ENCODE data around the gene PSMD14.

The PSMD14 gene

DNA sequence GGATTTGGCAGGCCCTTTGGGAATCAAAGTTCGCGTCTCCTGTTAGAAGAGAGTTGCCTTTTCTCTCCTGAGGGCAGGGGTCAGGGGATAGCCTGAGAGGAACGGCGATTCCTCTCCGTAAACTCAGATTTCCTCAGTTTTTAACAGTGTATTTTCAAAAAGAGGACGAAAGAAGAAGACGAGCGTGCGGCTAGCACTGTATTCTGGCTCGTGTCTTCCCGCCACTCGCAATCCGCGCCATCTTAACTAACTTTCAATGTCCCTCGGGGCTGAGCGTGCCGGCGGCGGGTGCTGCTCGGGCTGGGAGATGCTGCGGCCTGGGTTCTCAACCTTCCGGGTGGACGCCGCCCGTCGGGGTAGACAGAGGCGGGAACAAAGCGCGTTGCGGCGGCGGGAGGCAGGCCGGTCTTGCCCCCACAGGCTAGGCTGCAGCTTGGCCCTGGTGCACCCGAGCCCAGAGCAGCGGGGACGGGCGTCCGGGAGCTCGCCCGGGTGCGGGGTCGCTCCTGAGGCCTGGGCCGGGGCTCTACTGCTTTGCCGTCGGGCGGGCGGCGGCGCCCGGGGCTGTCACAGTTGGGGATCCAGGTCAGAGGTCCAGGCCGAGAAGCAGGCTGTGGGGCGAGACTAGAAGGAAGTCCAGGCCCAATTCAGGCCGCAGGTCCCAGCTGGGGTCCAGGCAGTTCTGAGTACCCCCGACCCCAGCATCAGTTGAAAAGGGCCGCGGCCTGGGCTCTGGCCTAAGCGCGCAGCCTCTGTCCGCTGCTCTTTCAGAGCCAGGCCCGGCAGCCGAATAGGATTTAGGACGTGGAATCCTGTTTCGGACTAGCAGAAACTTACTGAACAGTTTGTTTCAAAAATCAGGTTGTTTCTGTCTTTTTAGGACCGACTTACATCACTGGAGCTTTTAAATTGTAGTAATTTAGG, 119.7 kb downstream of the PSMD14 start:
- DNase-seq (ENCODE audit: low read depth in 1 of 2, low spot score in 1 of 2) = no peak
- no peak for TF ChIP-seq JUND (IDR thresholded peaks at IDR 0.05; ENCODE audit: low read depth)
- in situ Hi-C loops (cut with HindIII; ENCODE audit: low pct_unique_long_range_greater_than_20kb, low sequenced_read_pairs) = no loop called here

- no peak for DNase-seq (ENCODE audit: low read depth in 1 of 2, low spot score in 1 of 2)
- in situ Hi-C loops (cut with HindIII; ENCODE audit: low pct_unique_long_range_greater_than_20kb, low sequenced_read_pairs) = no loop called here
These were observed 122.2 kb downstream of the PSMD14 start for GRCh38 chr2:161430386-161430785.

GRCh38 chr2:161432107-161432506, 123.9 kb downstream of the PSMD14 start:
- in situ Hi-C loops (cut with HindIII; ENCODE audit: low pct_unique_long_range_greater_than_20kb, low sequenced_read_pairs) = no loop called here
- no peak for DNase-seq (ENCODE audit: low read depth in 1 of 2, low spot score in 1 of 2)

More at GRCh38 chr2:161430386-161430785, 122.2 kb downstream of the PSMD14 start:
- no peak for TF ChIP-seq JUND (IDR thresholded peaks at IDR 0.05; ENCODE audit: low read depth)

GRCh38 chr2:161434118-161434517, 125.9 kb downstream of the PSMD14 start:
- in situ Hi-C loops (cut with HindIII; ENCODE audit: low pct_unique_long_range_greater_than_20kb, low sequenced_read_pairs) = no loop called here
- no peak for DNase-seq (ENCODE audit: low read depth in 1 of 2, low spot score in 1 of 2)
- no peak for TF ChIP-seq JUND (IDR thresholded peaks at IDR 0.05; ENCODE audit: low read depth)

More at GRCh38 chr2:161432107-161432506, 123.9 kb downstream of the PSMD14 start:
- no peak for TF ChIP-seq JUND (IDR thresholded peaks at IDR 0.05; ENCODE audit: low read depth)

GRCh38 chr2:161436411-161436810, 128.2 kb downstream of the PSMD14 start:
- in situ Hi-C loops (cut with HindIII; ENCODE audit: low pct_unique_long_range_greater_than_20kb, low sequenced_read_pairs) = no loop called here
- DNase-seq (ENCODE audit: low read depth in 1 of 2, low spot score in 1 of 2) = no peak
- TF ChIP-seq JUND (IDR thresholded peaks at IDR 0.05; ENCODE audit: low read depth) = no peak

GRCh38 chr2:161438598-161438997, 130.4 kb downstream of the PSMD14 start:
- no peak for TF ChIP-seq JUND (IDR thresholded peaks at IDR 0.05; ENCODE audit: low read depth)
- DNase-seq (ENCODE audit: low read depth in 1 of 2, low spot score in 1 of 2) = no peak
- in situ Hi-C loops (cut with HindIII; ENCODE audit: low pct_unique_long_range_greater_than_20kb, low sequenced_read_pairs) = no loop called here

- DNase-seq (ENCODE audit: low read depth in 1 of 2, low spot score in 1 of 2) = no peak
- in situ Hi-C loops (cut with HindIII; ENCODE audit: low pct_unique_long_range_greater_than_20kb, low sequenced_read_pairs) = no loop called here
- TF ChIP-seq JUND (IDR thresholded peaks at IDR 0.05; ENCODE audit: low read depth) = no peak
These were observed 136.9 kb downstream of the PSMD14 start for GRCh38 chr2:161445097-161445496.

- TF ChIP-seq JUND (IDR thresholded peaks at IDR 0.05; ENCODE audit: low read depth) = no peak
- in situ Hi-C loops (cut with HindIII; ENCODE audit: low pct_unique_long_range_greater_than_20kb, low sequenced_read_pairs) = no loop called here
- no peak for DNase-seq (ENCODE audit: low read depth in 1 of 2, low spot score in 1 of 2)
These were observed 140.2 kb downstream of the PSMD14 start for GRCh38 chr2:161448431-161448830.

Data from T47D (cell line).